GM12872 (cell line): ENCODE results near the gene FNBP1L.

Experiments
- TF ChIP-seq, protein P1 (sequence below): IDR thresholded peaks from 3 replicates; pipeline ENCODE4 v1.5.1; 2011; ENCODE audit warnings: low read depth, mild to moderate bottlenecking, low read length, moderate library complexity; ENCODE audit not compliant: insufficient read depth

FNBP1L gene

DNA sequence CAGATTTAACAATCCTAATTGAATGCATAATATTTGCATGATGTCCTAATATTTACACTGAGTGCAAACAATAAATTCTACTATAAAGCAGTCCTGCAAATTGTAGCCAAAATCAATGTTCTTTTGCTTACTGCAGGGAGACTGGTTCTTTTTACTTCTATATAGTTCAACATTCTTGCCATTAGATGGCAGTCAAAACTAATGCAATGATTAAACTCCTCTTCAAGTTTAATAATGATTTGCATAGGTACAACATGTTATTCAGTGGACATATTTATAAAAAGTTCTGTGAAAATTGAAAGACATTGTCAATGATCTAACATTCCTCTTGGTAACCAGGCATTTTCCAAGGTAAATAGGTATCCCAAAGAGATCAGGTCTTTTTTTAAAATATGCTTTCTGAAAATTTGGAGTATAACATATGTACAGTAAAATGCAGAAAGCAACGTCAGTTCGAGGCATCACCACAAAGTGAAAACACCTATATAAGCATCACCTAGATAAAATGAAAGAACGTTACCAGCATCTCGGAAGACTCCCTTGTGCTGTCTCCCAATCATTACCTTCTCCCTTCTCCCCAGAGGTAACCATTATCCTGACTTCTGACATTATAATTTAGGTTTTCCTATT is 9.8 kb upstream of the FNBP1L start:
- TF ChIP-seq, protein P1, sequence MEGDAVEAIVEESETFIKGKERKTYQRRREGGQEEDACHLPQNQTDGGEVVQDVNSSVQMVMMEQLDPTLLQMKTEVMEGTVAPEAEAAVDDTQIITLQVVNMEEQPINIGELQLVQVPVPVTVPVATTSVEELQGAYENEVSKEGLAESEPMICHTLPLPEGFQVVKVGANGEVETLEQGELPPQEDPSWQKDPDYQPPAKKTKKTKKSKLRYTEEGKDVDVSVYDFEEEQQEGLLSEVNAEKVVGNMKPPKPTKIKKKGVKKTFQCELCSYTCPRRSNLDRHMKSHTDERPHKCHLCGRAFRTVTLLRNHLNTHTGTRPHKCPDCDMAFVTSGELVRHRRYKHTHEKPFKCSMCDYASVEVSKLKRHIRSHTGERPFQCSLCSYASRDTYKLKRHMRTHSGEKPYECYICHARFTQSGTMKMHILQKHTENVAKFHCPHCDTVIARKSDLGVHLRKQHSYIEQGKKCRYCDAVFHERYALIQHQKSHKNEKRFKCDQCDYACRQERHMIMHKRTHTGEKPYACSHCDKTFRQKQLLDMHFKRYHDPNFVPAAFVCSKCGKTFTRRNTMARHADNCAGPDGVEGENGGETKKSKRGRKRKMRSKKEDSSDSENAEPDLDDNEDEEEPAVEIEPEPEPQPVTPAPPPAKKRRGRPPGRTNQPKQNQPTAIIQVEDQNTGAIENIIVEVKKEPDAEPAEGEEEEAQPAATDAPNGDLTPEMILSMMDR: no peak; the same call in 2 of the 3 replicates

DNA sequence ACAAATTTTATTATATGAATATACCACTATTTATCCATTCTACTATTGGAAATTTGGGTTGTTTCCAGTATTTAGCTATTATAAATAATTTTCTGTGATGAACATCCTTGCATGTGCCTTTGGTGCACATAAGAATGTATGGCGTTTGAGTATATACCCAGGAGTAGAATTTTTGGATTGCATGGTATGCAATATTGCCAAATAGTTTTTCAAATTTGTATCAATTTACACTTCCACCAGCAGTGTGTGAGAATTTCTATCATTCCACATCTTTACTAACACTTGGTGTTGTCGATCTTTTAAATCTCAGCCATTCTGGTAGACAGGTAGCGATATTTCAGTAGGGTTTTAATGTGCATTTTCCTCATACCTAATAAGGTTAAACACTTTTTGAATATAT is 9.2 kb upstream of the FNBP1L start:
- TF ChIP-seq, protein P1: no peak

DNA sequence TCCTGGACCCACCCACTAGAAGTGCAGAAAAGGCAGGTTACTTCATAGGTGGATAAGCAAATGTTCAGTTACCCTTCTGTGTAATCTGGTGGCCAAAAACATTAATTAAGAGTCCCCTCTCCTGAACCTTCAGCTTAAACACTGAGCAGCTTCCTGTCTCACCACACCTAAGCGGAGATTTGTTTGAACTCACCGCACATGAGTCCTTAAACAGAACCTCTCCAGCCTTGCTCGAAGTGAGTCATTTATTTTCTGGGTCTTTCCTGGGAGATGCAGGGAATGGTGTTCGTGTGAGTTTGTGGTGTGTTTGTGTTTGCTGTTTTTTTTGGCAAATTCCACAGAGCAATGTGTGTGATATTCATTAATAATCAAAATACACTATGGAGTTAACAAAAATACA is 7.6 kb upstream of the FNBP1L start:
- TF ChIP-seq, protein P1: no peak

DNA sequence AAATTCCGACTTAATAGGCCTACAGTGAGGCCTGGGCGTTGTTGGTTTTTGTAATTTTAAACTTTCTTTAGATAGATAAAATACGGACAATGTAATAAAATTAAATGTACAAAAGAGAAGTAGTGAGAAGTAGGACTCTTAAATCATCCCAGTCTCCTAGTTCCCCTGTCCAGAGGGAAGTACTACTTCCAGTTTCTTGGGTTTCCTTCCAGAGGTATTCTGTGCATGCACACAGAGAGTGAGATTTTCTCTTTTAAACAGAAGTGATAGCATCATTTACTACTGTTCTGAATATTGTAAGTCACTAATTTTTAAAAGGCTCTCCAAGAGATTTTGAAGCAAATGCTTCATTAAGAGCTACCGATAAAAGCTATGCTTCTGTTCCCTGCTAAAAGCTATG is 7.2 kb upstream of the FNBP1L start:
- TF ChIP-seq, protein P1: no peak

DNA sequence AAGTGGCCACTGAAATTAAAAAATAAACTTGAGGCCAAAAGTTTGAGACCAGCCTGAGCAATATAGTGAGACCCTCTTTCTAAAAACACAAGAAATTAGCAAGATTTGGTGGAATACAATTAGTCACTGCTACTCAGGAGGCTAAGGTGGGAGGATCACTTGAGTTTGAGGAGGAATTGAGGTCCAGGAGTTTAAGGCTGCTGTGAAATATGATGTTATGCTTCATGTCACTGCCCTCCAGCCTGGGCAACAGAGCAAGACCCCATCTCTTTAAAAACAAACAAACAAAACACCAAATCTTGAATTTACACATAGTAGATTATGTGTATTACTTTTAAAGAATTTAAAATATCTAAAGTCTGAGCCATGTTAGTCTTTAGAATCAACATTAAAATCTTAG is 6.3 kb upstream of the FNBP1L start:
- TF ChIP-seq, protein P1: no peak

DNA sequence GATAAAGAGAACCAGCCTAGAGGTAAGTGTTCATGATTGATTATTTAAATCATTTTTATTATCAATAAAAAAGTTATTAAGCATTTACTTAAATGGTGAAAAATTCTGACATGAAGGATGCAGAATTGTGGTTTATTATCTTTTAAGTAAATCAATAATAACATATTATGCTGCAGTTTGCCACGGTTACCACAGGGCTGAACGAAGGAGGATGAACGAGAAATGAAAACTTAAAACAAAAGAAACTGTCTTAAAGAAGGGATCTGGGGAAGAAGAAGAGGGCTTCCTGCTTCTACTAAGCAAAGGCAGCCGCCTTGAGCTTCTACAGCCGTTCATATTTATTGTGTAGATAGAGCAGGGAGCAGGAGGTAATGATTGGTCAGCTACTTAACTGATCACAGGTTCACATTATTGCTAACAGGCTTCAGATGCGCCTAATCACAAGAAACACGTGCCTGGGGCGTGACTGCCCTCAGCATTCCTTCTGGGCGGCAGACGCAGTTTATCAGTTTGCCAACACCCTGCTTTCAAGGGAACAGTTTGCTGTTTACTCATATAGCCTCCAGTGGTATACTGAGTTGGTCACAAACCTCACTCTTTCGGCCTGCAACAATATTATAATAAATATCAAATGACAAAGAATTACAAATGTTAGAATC is 5.8 kb upstream of the FNBP1L start:
- TF ChIP-seq, protein P1: no peak

DNA sequence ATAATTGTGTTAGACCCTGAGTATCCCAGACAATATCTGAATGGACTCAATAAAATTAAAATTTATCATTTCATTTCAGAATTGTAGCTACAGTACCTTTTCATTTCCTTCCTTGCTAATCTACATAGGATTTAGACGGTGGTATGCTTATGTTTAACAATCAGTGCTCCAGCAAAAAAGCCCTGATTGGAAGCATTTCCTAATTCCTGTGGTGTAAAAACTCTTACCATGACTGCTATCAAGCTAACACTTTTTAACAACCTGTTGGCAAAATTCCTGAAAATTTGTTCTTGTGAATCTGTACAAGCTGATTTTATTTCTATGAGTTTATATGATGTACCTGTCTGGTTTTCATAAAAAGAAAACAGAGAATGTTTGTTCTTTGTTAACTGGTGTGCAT is 5.2 kb upstream of the FNBP1L start:
- TF ChIP-seq, protein P1: no peak
